ENCODE results near the gene GPR132. TPM values are rescaled to one million over a fixed set of nuclear protein-coding genes. Genes with fewer than 3 reads are reported as not detected.

The GPR132 gene
- total and polyA plus RNA-seq, 2 of the 13 experiments (the other 11 are each of a cell fraction or from before 2014, with no cell fraction given): not detected

- no peak for TF ChIP-seq KIAA2018 (CRISPR knock-in tag; IDR thresholded peaks at IDR 0.05; ENCODE audit: borderline replicate concordance)
- TF ChIP-seq SP5 (CRISPR knock-in tag; IDR thresholded peaks at IDR 0.05; ENCODE audit: borderline replicate concordance, low read depth): no peak
- no peak for TF ChIP-seq HMG20B (CRISPR knock-in tag; conservative IDR thresholded peaks at IDR 0.05)
- no peak for TF ChIP-seq ZNF619 (CRISPR knock-in tag; IDR thresholded peaks at IDR 0.05)
- TF ChIP-seq BRF2 (CRISPR knock-in tag; IDR thresholded peaks at IDR 0.05): no peak
- no peak for TF ChIP-seq HNRNPLL (IDR thresholded peaks at IDR 0.05; ENCODE audit: low read depth, low read length, poor library complexity, severe bottlenecking)
- TF ChIP-seq RXRB (CRISPR knock-in tag; IDR thresholded peaks at IDR 0.05; ENCODE audit: borderline replicate concordance): no peak
- TF ChIP-seq ZNF773 (CRISPR knock-in tag; IDR thresholded peaks at IDR 0.05; ENCODE audit: borderline replicate concordance): no peak
- TF ChIP-seq ZNF781 (CRISPR knock-in tag; IDR thresholded peaks at IDR 0.05; ENCODE audit: borderline replicate concordance, not compliant biosample characterization): no peak
- TF ChIP-seq ZNF614 (CRISPR knock-in tag; IDR thresholded peaks at IDR 0.05; ENCODE audit: borderline replicate concordance): no peak
- no peak for TF ChIP-seq YEATS2 (CRISPR knock-in tag; IDR thresholded peaks at IDR 0.05; ENCODE audit: borderline replicate concordance)
Observed at GRCh38 chr14:105047283-105048016, 17.8 kb downstream of the GPR132 start (continued).

Measured in HepG2 (cell line).